OCI-LY1 (cell line): ENCODE data around the gene RAD17.
"Not testable (repeated sequence)": the region's sequence is repeated elsewhere in the genome, so short reads cannot be mapped to it uniquely, and the experiment has no call there.

ENCODE experiments used
- CTCF ChIP-seq: fragments of 200-600 bp; sonication (generic), shearing (Covaris generic); IDR thresholded peaks from 2 replicates; pipeline ENCODE4 v1.5.1; 2017; ENCODE audit warnings: mild to moderate bottlenecking, antibody characterized with exemption, low read length, moderate library complexity, mixed read lengths
- EZH2 ChIP-seq: fragments of 200-600 bp; sonication (generic), shearing (Covaris generic); IDR thresholded peaks from 2 replicates; pipeline ENCODE4 v1.8.0; 2017; ENCODE audit warnings: borderline replicate concordance, mixed run types, mild to moderate bottlenecking, antibody characterized with exemption, low read length, moderate library complexity, mixed read lengths

GRCh38 chr5:69455428-69455988 is 85.9 kb downstream of the RAD17 start:
- TF ChIP-seq CTCF, EZH2: not testable (repeated sequence)
